HepG2 (cell line): ENCODE results near the gene GSS. TPM values are rescaled to one million over a fixed set of nuclear protein-coding genes. Genes with fewer than 3 reads are reported as not detected.

ENCODE experiments used
- AFF4 ChIP-seq: sonication (generic); formaldehyde crosslinking; IDR thresholded peaks from 2 replicates; pipeline ENCODE4 v1.4.0; 2020; ENCODE audit warnings: missing genetic modification reagents
- ATF3 ChIP-seq: sonication (generic); formaldehyde crosslinking; IDR thresholded peaks from 2 replicates; pipeline ENCODE4 v1.4.0; 2020; ENCODE audit warnings: missing genetic modification reagents
- FOXA3 ChIP-seq: IDR thresholded peaks from 2 replicates; pipeline ENCODE4 v1.6.1; 2016; ENCODE audit warnings: missing genetic modification reagents, missing compliant biosample characterization
- GATAD1 ChIP-seq: IDR thresholded peaks from 2 replicates; pipeline ENCODE4 v1.6.1; 2016; ENCODE audit warnings: missing genetic modification reagents, missing compliant biosample characterization
- GMEB1 ChIP-seq: sonication (generic); formaldehyde crosslinking; IDR thresholded peaks from 2 replicates; pipeline ENCODE4 v1.5.1; 2020; ENCODE audit warnings: missing genetic modification reagents, mild to moderate bottlenecking, borderline replicate concordance
- PATZ1 ChIP-seq: sonication (generic); formaldehyde crosslinking; IDR thresholded peaks from 2 replicates; pipeline ENCODE4 v1.4.0; 2020; ENCODE audit warnings: missing genetic modification reagents
- TFE3 ChIP-seq: IDR thresholded peaks from 2 replicates; pipeline ENCODE4 v1.6.1; 2016
- ZBTB1 ChIP-seq: sonication (generic); formaldehyde crosslinking; IDR thresholded peaks from 2 replicates; pipeline ENCODE4 v1.4.0; 2020; ENCODE audit warnings: missing genetic modification reagents, borderline replicate concordance
- ZMAT5 ChIP-seq: sonication (generic); formaldehyde crosslinking; IDR thresholded peaks from 2 replicates; pipeline ENCODE4 v1.5.0; 2020; ENCODE audit warnings: mild to moderate bottlenecking, low read depth, missing genetic modification reagents, borderline replicate concordance
- ZNF235 ChIP-seq: sonication (generic); formaldehyde crosslinking; IDR thresholded peaks from 2 replicates; pipeline ENCODE4 v1.8.1; 2023; ENCODE audit warnings: mild to moderate bottlenecking, missing genetic modification reagents, borderline replicate concordance
- ZNF34 ChIP-seq: sonication (generic); formaldehyde crosslinking; IDR thresholded peaks from 2 replicates; pipeline ENCODE4 v1.4.0; 2020; ENCODE audit warnings: mild to moderate bottlenecking, missing genetic modification reagents, borderline replicate concordance
- ZNF513 ChIP-seq: sonication (generic); formaldehyde crosslinking; conservative IDR thresholded peaks from 2 replicates; pipeline ENCODE4 v1.5.0; 2020; ENCODE audit warnings: missing genetic modification reagents
- ZNF556 ChIP-seq: sonication (generic); formaldehyde crosslinking; IDR thresholded peaks from 2 replicates; pipeline ENCODE4 v1.4.0; 2020; ENCODE audit warnings: mild to moderate bottlenecking, missing genetic modification reagents, borderline replicate concordance
- ZSCAN9 ChIP-seq: IDR thresholded peaks from 2 replicates; pipeline ENCODE4 v1.6.1; 2016; ENCODE audit warnings: borderline replicate concordance
- polyA plus RNA-seq, 8 experiments: library from polyadenylated mRNA; depleted of rRNA in 3 of 8; stranded (reverse) in 7 of 8; unstranded in 1 of 8; fragments of >200 nt; fragmentation: Illumina TruSeq in 4 of 8; extraction: Trizol in 4 of 8; gene quantifications; 2 replicates each; pipeline versions ENCODE4 v1.2.1 to v1.2.3, GENCODE V29; 2011 to 2016; ENCODE audit warnings: low read depth in 4 of 8, missing spikeins in 1 of 8, mixed read lengths in 1 of 8; ENCODE audit not compliant: insufficient read depth in 1 of 8
- total RNA-seq, 5 experiments: library from RNA; depleted of rRNA; stranded (reverse); fragments of >200 nt; fragmentation: Illumina TruSeq; extraction: Trizol; gene quantifications; 2 replicates each; pipeline ENCODE4 v1.2.3, GENCODE V29; 2016; ENCODE audit warnings: low read depth in 1 of 5

GSS gene
- total and polyA plus RNA-seq, 2 of the 13 experiments (the other 11 are each of a cell fraction or from before 2014, with no cell fraction given): 80.1 to 102 TPM

- TF ChIP-seq AFF4 (CRISPR knock-in tag): no peak; the same call in 1 of the 2 replicates
- TF ChIP-seq ZNF235: 0 out of 2 replicates have a peak, but pooled peaks have one; percentile 59
- no peak; the same call in 1 of the 2 replicates for TF ChIP-seq FOXA3 (CRISPR knock-in tag)
- TF ChIP-seq ZNF513: no peak
- TF ChIP-seq ATF3 (CRISPR knock-in tag): no peak; the same call in none of the 2 replicates
- TF ChIP-seq ZNF34 (CRISPR knock-in tag): peak; percentile 98
- TF ChIP-seq ZBTB1 (CRISPR knock-in tag): 0 out of 2 replicates have a peak, but pooled peaks have one; percentile 27
- TF ChIP-seq ZSCAN9 (CRISPR knock-in tag): peak; percentile 88
- no peak for TF ChIP-seq ZMAT5 (CRISPR knock-in tag)
- TF ChIP-seq GMEB1 (CRISPR knock-in tag): peak; percentile 85
- TF ChIP-seq PATZ1 (CRISPR knock-in tag): peak; percentile 74
- peak; percentile 88 for TF ChIP-seq TFE3 (CRISPR knock-in tag)
- peak; percentile 91 for TF ChIP-seq GATAD1 (CRISPR knock-in tag)
- TF ChIP-seq ZNF556: peak; percentile 99
These were observed at the start of gene GSS, which contains the start of gene MYH7B (continued) for GRCh38 chr20:34955231-34956040.
